ENCODE results near the gene AGPAT2.

- TF ChIP-seq, protein P1, sequence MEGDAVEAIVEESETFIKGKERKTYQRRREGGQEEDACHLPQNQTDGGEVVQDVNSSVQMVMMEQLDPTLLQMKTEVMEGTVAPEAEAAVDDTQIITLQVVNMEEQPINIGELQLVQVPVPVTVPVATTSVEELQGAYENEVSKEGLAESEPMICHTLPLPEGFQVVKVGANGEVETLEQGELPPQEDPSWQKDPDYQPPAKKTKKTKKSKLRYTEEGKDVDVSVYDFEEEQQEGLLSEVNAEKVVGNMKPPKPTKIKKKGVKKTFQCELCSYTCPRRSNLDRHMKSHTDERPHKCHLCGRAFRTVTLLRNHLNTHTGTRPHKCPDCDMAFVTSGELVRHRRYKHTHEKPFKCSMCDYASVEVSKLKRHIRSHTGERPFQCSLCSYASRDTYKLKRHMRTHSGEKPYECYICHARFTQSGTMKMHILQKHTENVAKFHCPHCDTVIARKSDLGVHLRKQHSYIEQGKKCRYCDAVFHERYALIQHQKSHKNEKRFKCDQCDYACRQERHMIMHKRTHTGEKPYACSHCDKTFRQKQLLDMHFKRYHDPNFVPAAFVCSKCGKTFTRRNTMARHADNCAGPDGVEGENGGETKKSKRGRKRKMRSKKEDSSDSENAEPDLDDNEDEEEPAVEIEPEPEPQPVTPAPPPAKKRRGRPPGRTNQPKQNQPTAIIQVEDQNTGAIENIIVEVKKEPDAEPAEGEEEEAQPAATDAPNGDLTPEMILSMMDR (IDR thresholded peaks at IDR 0.05): no peak
- TF ChIP-seq POLR2A (IDR thresholded peaks at IDR 0.05): no peak
These were observed 8.6 kb downstream of the AGPAT2 start for GRCh38 chr9:136678624-136679023.

All from body of pancreas (tissue), 4 donors.